Spleen (tissue), 7 donors: Measurements from ENCODE around the gene KLF16.
"Not testable (repeated sequence)": the region's sequence is repeated elsewhere in the genome, so short reads cannot be mapped to it uniquely, and the experiment has no call there.

Source experiments
- CTCF ChIP-seq, 11 experiments: fragments of 200-600 bp in 7 of 11; fragments of 450-650 bp in 4 of 11; sonication (generic) in 4 of 11; IDR thresholded peaks in 8 of 11; conservative IDR thresholded peaks in 3 of 11; 1 replicate in 7 of 11; 2 replicates in 4 of 11; pipeline versions ENCODE4 v1.4.0 to v1.8.0; 2016 to 2021; ENCODE audit warnings: antibody characterized with exemption in 11 of 11, inconsistent platforms in 4 of 11, mild to moderate bottlenecking in 1 of 11
- POLR2A ChIP-seq, 3 donors: fragments of 450-650 bp; IDR thresholded peaks; one replicate each; pipeline ENCODE4 v1.5.1; 2017; ENCODE audit warnings: antibody characterized with exemption in 3 of 3, mild to moderate bottlenecking in 1 of 3
- POLR2AphosphoS5 ChIP-seq, 3 donors: sonication (generic); formaldehyde crosslinking; IDR thresholded peaks; one replicate each; pipeline ENCODE4 v1.5.1; 2017; ENCODE audit warnings: antibody characterized with exemption in 3 of 3
- donor health status: DM: no; HTN: no; CAD: no; lungs with moderate emphysema.
- donor health status: DM: no; HTN: no; CAD: no.
- donor health status: DM: no; HTN: no; CAD: no.

GRCh38 chr19:1877280-1877660 lies 13.9 kb upstream of the KLF16 start:
- TF ChIP-seq CTCF (IDR thresholded peaks at IDR 0.05 in 8 of 11, conservative IDR thresholded peaks at IDR 0.05 in 3 of 11); POLR2A (IDR thresholded peaks at IDR 0.05); POLR2AphosphoS5 (IDR thresholded peaks at IDR 0.05): not testable (repeated sequence)
